Measurements from ENCODE around the gene NACA.
A peak's percentile ranks its signal among the peaks of the same experiment; 100 is the strongest.

The NACA gene

GRCh38 chr12:56699020-56699661 lies 26.0 kb downstream of the NACA start:
- H3K9me3 Mint-ChIP-seq: no peaks in the 10 kb centered on the region
- no peaks in the 10 kb centered on the region for H3K36me3 Mint-ChIP-seq (ENCODE audit: insufficient read depth)
- H3K4me3 Mint-ChIP-seq: no peak overlapping the region
- DNase-seq (ENCODE audit: low spot score in 2 of 2): no peak
- H3K27me3 Mint-ChIP-seq: no peaks in the 10 kb centered on the region
- ATAC-seq (replicated peaks; ENCODE audit: extremely low read depth, poor library complexity, severe bottlenecking): no peak
- H3K27ac Mint-ChIP-seq (ENCODE audit: low read depth): no peak overlapping the region
- no peaks in the 10 kb centered on the region for H3K4me1 Mint-ChIP-seq

GRCh38 chr12:56695327-56696101 lies 29.6 kb downstream of the NACA start:
- no peak overlapping the region for H3K27ac Mint-ChIP-seq (ENCODE audit: low read depth)
- H3K4me3 Mint-ChIP-seq: no peak overlapping the region
- ATAC-seq (replicated peaks; ENCODE audit: extremely low read depth, poor library complexity, severe bottlenecking) (no peak), DNase-seq (ENCODE audit: low spot score in 2 of 2) (no peak)
- no peaks in the 10 kb centered on the region for H3K27me3 Mint-ChIP-seq
- H3K36me3 Mint-ChIP-seq (ENCODE audit: insufficient read depth): no peaks in the 10 kb centered on the region
- no peaks in the 10 kb centered on the region for H3K9me3 Mint-ChIP-seq
- no peaks in the 10 kb centered on the region for H3K4me1 Mint-ChIP-seq

GRCh38 chr12:56694161-56694560 lies 30.9 kb downstream of the NACA start:
- Mint-ChIP-seq H3K36me3 (ENCODE audit: insufficient read depth) (peaks cover 2% of the 10 kb centered on the region), H3K27ac (ENCODE audit: low read depth) (no peak overlapping the region), H3K27me3 (no peaks in the 10 kb centered on the region), H3K4me1 (no peaks in the 10 kb centered on the region), H3K4me3 (no peak overlapping the region), H3K9me3 (no peaks in the 10 kb centered on the region)
- ATAC-seq (replicated peaks; ENCODE audit: extremely low read depth, poor library complexity, severe bottlenecking) (no peak), DNase-seq (ENCODE audit: low spot score in 2 of 2) (no peak)

- peaks cover 42% of the 10 kb centered on the region for H3K36me3 Mint-ChIP-seq (ENCODE audit: insufficient read depth)
- ATAC-seq (replicated peaks; ENCODE audit: extremely low read depth, poor library complexity, severe bottlenecking) (no peak), DNase-seq (ENCODE audit: low spot score in 2 of 2) (no peak)
- no peaks in the 10 kb centered on the region for H3K9me3 Mint-ChIP-seq
- peak overlapping the region; percentile 98 for H3K4me3 Mint-ChIP-seq
- no peaks in the 10 kb centered on the region for H3K27me3 Mint-ChIP-seq
- H3K27ac Mint-ChIP-seq (ENCODE audit: low read depth): peak overlapping the region; percentile 98
- peaks cover 38% of the 10 kb centered on the region for H3K4me1 Mint-ChIP-seq
Measured at GRCh38 chr12:56688846-56689109, 36.3 kb downstream of the NACA start.

GRCh38 chr12:56688129-56688845 lies 36.8 kb downstream of the NACA start, which contains the start of gene PTGES3:
TSS of gene PTGES3 (minus strand) at chr12:56688284. CDS start at chr12:56687999, 285 bp downstream.
- Mint-ChIP-seq H3K27me3 (no peaks in the 10 kb centered on the region), H3K36me3 (ENCODE audit: insufficient read depth) (peaks cover 46% of the 10 kb centered on the region), H3K4me1 (peaks cover 41% of the 10 kb centered on the region), H3K27ac (ENCODE audit: low read depth) (peak within 1 kb of the TSS; percentile 98), H3K4me3 (peak within 1 kb of the TSS; percentile 98), H3K9me3 (no peaks in the 10 kb centered on the region)
- ATAC-seq (replicated peaks; ENCODE audit: extremely low read depth, poor library complexity, severe bottlenecking) (peak; percentile 48), DNase-seq (ENCODE audit: low spot score in 2 of 2) (peak; percentile 92 to 94)

- Mint-ChIP-seq H3K4me1 (peaks cover 46% of the 10 kb centered on the region), H3K27ac (ENCODE audit: low read depth) (peak overlapping the region; percentile 98), H3K36me3 (ENCODE audit: insufficient read depth) (peaks cover 51% of the 10 kb centered on the region), H3K4me3 (peak overlapping the region; percentile 98), H3K9me3 (no peaks in the 10 kb centered on the region), H3K27me3 (no peaks in the 10 kb centered on the region)
- ATAC-seq (replicated peaks; ENCODE audit: extremely low read depth, poor library complexity, severe bottlenecking): peak; percentile 35
- DNase-seq (ENCODE audit: low spot score in 2 of 2): peak; percentile 46 to 47
Measured at GRCh38 chr12:56687223-56688128, 37.6 kb downstream of the NACA start.

- H3K4me3 Mint-ChIP-seq: peak overlapping the region; percentile 98
- peaks cover 57% of the 10 kb centered on the region for H3K4me1 Mint-ChIP-seq
- peak overlapping the region; percentile 98 for H3K27ac Mint-ChIP-seq (ENCODE audit: low read depth)
- H3K36me3 Mint-ChIP-seq (ENCODE audit: insufficient read depth): peaks cover 70% of the 10 kb centered on the region
- no peaks in the 10 kb centered on the region for H3K9me3 Mint-ChIP-seq
- no peak for DNase-seq (ENCODE audit: low spot score in 2 of 2)
- ATAC-seq (replicated peaks; ENCODE audit: extremely low read depth, poor library complexity, severe bottlenecking): no peak
- no peaks in the 10 kb centered on the region for H3K27me3 Mint-ChIP-seq
Measured at GRCh38 chr12:56684745-56685359, 40.2 kb downstream of the NACA start.

- Mint-ChIP-seq H3K4me1 (peaks cover 66% of the 10 kb centered on the region), H3K4me3 (peak overlapping the region; percentile 98)
Measured at GRCh38 chr12:56682323-56682722, 42.8 kb downstream of the NACA start.

GRCh38 chr12:56679883-56680575 lies 45.1 kb downstream of the NACA start:
- Mint-ChIP-seq H3K4me3 (peak overlapping the region; percentile 58), H3K27ac (ENCODE audit: low read depth) (peak overlapping the region; percentile 51), H3K36me3 (ENCODE audit: insufficient read depth) (peaks cover 58% of the 10 kb centered on the region), H3K4me1 (peaks cover 65% of the 10 kb centered on the region), H3K27me3 (no peaks in the 10 kb centered on the region), H3K9me3 (no peaks in the 10 kb centered on the region)
- ATAC-seq (replicated peaks; ENCODE audit: extremely low read depth, poor library complexity, severe bottlenecking): no peak
- no peak for DNase-seq (ENCODE audit: low spot score in 2 of 2)

More at GRCh38 chr12:56682323-56682722, 42.8 kb downstream of the NACA start:
- Mint-ChIP-seq H3K27ac (ENCODE audit: low read depth) (peak overlapping the region; percentile 98), H3K27me3 (no peaks in the 10 kb centered on the region), H3K36me3 (ENCODE audit: insufficient read depth) (peaks cover 66% of the 10 kb centered on the region), H3K9me3 (no peaks in the 10 kb centered on the region)
- DNase-seq (ENCODE audit: low spot score in 2 of 2) (no peak), ATAC-seq (replicated peaks; ENCODE audit: extremely low read depth, poor library complexity, severe bottlenecking) (no peak)

- Mint-ChIP-seq H3K36me3 (ENCODE audit: insufficient read depth) (peaks cover 51% of the 10 kb centered on the region), H3K4me3 (peak overlapping the region; percentile 9), H3K27ac (ENCODE audit: low read depth) (no peak overlapping the region), H3K4me1 (peaks cover 53% of the 10 kb centered on the region), H3K9me3 (no peaks in the 10 kb centered on the region), H3K27me3 (no peaks in the 10 kb centered on the region)
- no peak for DNase-seq (ENCODE audit: low spot score in 2 of 2)
- no peak for ATAC-seq (replicated peaks; ENCODE audit: extremely low read depth, poor library complexity, severe bottlenecking)
Measured at GRCh38 chr12:56678852-56679251, 46.2 kb downstream of the NACA start.

GRCh38 chr12:56677680-56678079 lies 47.4 kb downstream of the NACA start:
- Mint-ChIP-seq H3K4me3 (no peak overlapping the region), H3K36me3 (ENCODE audit: insufficient read depth) (peaks cover 49% of the 10 kb centered on the region), H3K9me3 (no peaks in the 10 kb centered on the region), H3K4me1 (peaks cover 54% of the 10 kb centered on the region), H3K27me3 (no peaks in the 10 kb centered on the region), H3K27ac (ENCODE audit: low read depth) (peak overlapping the region; percentile 51)
- DNase-seq (ENCODE audit: low spot score in 2 of 2): no peak
- ATAC-seq (replicated peaks; ENCODE audit: extremely low read depth, poor library complexity, severe bottlenecking): peak; percentile 26

All from central memory CD8-positive, alpha-beta T cell (primary cell).